Stimulated activated CD4-positive, alpha-beta T cell treated with anti-CD3 and anti-CD28 coated beads, Interleukin-4, amount 100 ng/mL, for 1 hour (primary cell): ENCODE results near the gene ARHGEF17.

ENCODE experiments used
- DNase-seq: peaks from one replicate; pipeline ENCODE4 v3.0.0-alpha.2; 2020

Gene ARHGEF17

GRCh38 chr11:73398132-73398526 is 90.1 kb downstream of the ARHGEF17 start:
- DNase-seq: no peak

GRCh38 chr11:73398721-73399120 is 90.6 kb downstream of the ARHGEF17 start:
- DNase-seq: no peak

GRCh38 chr11:73399159-73399590 is 91.1 kb downstream of the ARHGEF17 start:
- DNase-seq: no peak

- no peak for DNase-seq
These were observed 91.6 kb downstream of the ARHGEF17 start for GRCh38 chr11:73399636-73400035.

GRCh38 chr11:73400293-73400692 is 92.2 kb downstream of the ARHGEF17 start:
- DNase-seq: no peak

- no peak for DNase-seq
These were observed 93.3 kb downstream of the ARHGEF17 start for GRCh38 chr11:73401217-73401923.

GRCh38 chr11:73401924-73402833 is 94.1 kb downstream of the ARHGEF17 start:
- no peak for DNase-seq

GRCh38 chr11:73402834-73403185 is 94.7 kb downstream of the ARHGEF17 start:
- no peak for DNase-seq

- DNase-seq: no peak
These were observed 95.5 kb downstream of the ARHGEF17 start for GRCh38 chr11:73403541-73403940.

- no peak for DNase-seq
These were observed 96.0 kb downstream of the ARHGEF17 start for GRCh38 chr11:73404048-73404447.

GRCh38 chr11:73404506-73405145 is 96.5 kb downstream of the ARHGEF17 start:
- no peak for DNase-seq

GRCh38 chr11:73405146-73405510 is 97.1 kb downstream of the ARHGEF17 start:
- DNase-seq: no peak

- DNase-seq: no peak
These were observed 98.1 kb downstream of the ARHGEF17 start for GRCh38 chr11:73406131-73406530.

- DNase-seq: no peak
These were observed 98.5 kb downstream of the ARHGEF17 start for GRCh38 chr11:73406619-73407018.

GRCh38 chr11:73409431-73409830 is 101.4 kb downstream of the ARHGEF17 start:
- DNase-seq: no peak

- no peak for DNase-seq
These were observed 102.6 kb downstream of the ARHGEF17 start for GRCh38 chr11:73410627-73411026.

- no peak for DNase-seq
These were observed 103.0 kb downstream of the ARHGEF17 start for GRCh38 chr11:73411031-73411430.

- DNase-seq: no peak
These were observed 104.2 kb downstream of the ARHGEF17 start for GRCh38 chr11:73412308-73412707.

GRCh38 chr11:73413256-73413655 is 105.2 kb downstream of the ARHGEF17 start:
- DNase-seq: no peak

- no peak for DNase-seq
These were observed 107.0 kb downstream of the ARHGEF17 start for GRCh38 chr11:73414977-73415651.

- DNase-seq: no peak
These were observed 108.0 kb downstream of the ARHGEF17 start for GRCh38 chr11:73415854-73416615.

- no peak for DNase-seq
These were observed 108.7 kb downstream of the ARHGEF17 start for GRCh38 chr11:73416786-73417185.
